Osteoblast (primary cell): Measurements from ENCODE around the gene PTGES2. TPM values are rescaled to one million over a fixed set of nuclear protein-coding genes. Genes with fewer than 3 reads are reported as not detected.

Source experiments
- DNase-seq: peaks from one replicate; pipeline ENCODE4 v3.0.0; 2011; ENCODE audit warnings: low spot score, mixed read lengths; ENCODE audit not compliant: insufficient read length; ENCODE audit errors: missing footprints
- H2AFZ ChIP-seq: 2 replicates; pipeline ENCODE4 v1.6.0; 2011; ENCODE audit warnings: mild to moderate bottlenecking, low read length
- H3K27ac ChIP-seq: 2 replicates; pipeline ENCODE4 v1.5.1; 2011; ENCODE audit warnings: mild to moderate bottlenecking, low read depth, low read length, moderate library complexity
- H3K27me3 ChIP-seq: 2 replicates; pipeline ENCODE4 v1.6.0; 2012; ENCODE audit warnings: mild to moderate bottlenecking, control low read depth, inconsistent platforms, low read length, moderate library complexity; ENCODE audit not compliant: insufficient read depth
- H3K36me3 ChIP-seq: 2 replicates; pipeline ENCODE4 v1.5.1; 2011; ENCODE audit warnings: mild to moderate bottlenecking, low read length, control low read depth, moderate library complexity; ENCODE audit not compliant: insufficient read depth
- H3K4me1 ChIP-seq: 2 replicates; pipeline ENCODE4 v1.5.1; 2011; ENCODE audit warnings: mild to moderate bottlenecking, low read length, control low read depth, moderate library complexity; ENCODE audit not compliant: insufficient read depth
- H3K4me2 ChIP-seq: 2 replicates; pipeline ENCODE4 v1.6.0; 2011; ENCODE audit warnings: mild to moderate bottlenecking, low read length; ENCODE audit not compliant: insufficient read depth
- H3K4me3 ChIP-seq: fragments of 200-600 bp; sonication (generic); 3 replicates; pipeline ENCODE4 v1.5.1; 2012; ENCODE audit warnings: mild to moderate bottlenecking, low read length, inconsistent platforms; ENCODE audit not compliant: insufficient read depth
- H3K79me2 ChIP-seq: 2 replicates; pipeline ENCODE4 v1.6.0; 2012; ENCODE audit warnings: mild to moderate bottlenecking, low read length, control low read depth, inconsistent platforms; ENCODE audit not compliant: insufficient read depth
- H3K9me3 ChIP-seq: 2 replicates; pipeline ENCODE4 v1.5.1; 2011; ENCODE audit warnings: low read depth, low read length, control low read depth
- H4K20me1 ChIP-seq: 2 replicates; pipeline ENCODE4 v1.6.0; 2012; ENCODE audit warnings: mild to moderate bottlenecking, low read length, control low read depth; ENCODE audit not compliant: insufficient read depth
- CTCF ChIP-seq: IDR thresholded peaks from 2 replicates; pipeline ENCODE4 v1.5.1; 2011; ENCODE audit warnings: mild to moderate bottlenecking, low read depth, low read length, moderate library complexity; ENCODE audit errors: extremely low read depth
- total RNA-seq: library from RNA; depleted of rRNA; stranded (reverse); fragments of >200 nt; gene quantifications from 2 replicates; pipeline ENCODE4 v1.2.3, GENCODE V29; 2012

The PTGES2 gene
- total RNA-seq, 1 donor: 50.3 TPM

DNA sequence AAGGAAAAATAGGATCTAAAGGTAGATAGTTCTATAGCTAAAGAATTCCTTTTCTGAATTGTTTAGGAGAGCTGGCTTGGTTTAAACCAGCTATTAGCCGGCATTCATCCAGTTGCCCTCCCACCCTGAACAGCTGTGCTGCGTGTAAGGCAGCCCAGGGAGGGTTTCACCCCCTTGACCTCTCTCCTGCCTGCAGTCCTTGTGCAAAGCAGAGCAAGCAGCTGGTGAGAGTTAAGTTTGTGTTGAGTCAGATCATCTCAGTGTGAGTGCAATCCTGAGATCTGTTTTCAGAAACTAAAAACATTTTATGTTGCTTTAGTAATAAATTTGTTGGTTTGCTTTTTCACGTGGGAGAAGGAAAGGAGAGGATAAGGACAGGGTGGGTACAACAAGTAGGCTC, 46.5 kb downstream of the PTGES2 start:
- Histone ChIP-seq H3K36me3 (no peaks in the 10 kb centered on the region), H3K27ac (peak overlapping the region; percentile 82), H3K27me3 (no peaks in the 10 kb centered on the region), H3K4me3 (no peak overlapping the region), H3K79me2 (peaks cover 63% of the 10 kb centered on the region), H4K20me1 (peaks cover 7% of the 10 kb centered on the region), H3K4me1 (peaks cover 38% of the 10 kb centered on the region), H3K9me3 (no peaks in the 10 kb centered on the region), H2AFZ (no peak overlapping the region), H3K4me2 (peak overlapping the region; percentile 48)
- peak; percentile 98 for DNase-seq
- no peak for TF ChIP-seq CTCF

DNA sequence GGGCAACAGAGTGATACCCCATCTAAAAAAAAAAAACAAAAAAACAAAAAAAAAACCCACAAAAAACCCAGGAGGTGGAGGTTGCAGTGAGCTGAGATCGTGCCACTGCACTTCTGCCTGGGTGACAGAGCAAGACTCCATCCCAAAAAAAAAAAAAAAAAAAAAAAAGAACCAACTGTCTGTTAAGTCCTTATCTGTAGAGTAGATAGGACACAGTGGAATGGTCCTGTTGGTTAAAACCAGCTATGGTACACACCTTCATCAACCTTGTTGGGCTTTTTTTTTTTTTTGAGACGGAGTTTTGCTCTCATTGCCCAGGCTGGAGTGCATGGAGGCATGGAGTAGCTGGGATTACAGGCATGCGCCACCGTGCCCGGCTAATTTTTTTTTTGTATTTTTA, 47.3 kb downstream of the PTGES2 start:
- H3K9me3 ChIP-seq: no peaks in the 10 kb centered on the region
- no peak overlapping the region for H2AFZ ChIP-seq
- DNase-seq: no peak
- peaks cover 38% of the 10 kb centered on the region for H3K4me1 ChIP-seq
- no peak for TF ChIP-seq CTCF
- no peak overlapping the region for H3K4me2 ChIP-seq
- H3K4me3 ChIP-seq: no peak overlapping the region
- H4K20me1 ChIP-seq: peaks cover 7% of the 10 kb centered on the region
- no peaks in the 10 kb centered on the region for H3K27me3 ChIP-seq
- H3K27ac ChIP-seq: peak overlapping the region; percentile 82
- H3K36me3 ChIP-seq: no peaks in the 10 kb centered on the region
- H3K79me2 ChIP-seq: peaks cover 64% of the 10 kb centered on the region

DNA sequence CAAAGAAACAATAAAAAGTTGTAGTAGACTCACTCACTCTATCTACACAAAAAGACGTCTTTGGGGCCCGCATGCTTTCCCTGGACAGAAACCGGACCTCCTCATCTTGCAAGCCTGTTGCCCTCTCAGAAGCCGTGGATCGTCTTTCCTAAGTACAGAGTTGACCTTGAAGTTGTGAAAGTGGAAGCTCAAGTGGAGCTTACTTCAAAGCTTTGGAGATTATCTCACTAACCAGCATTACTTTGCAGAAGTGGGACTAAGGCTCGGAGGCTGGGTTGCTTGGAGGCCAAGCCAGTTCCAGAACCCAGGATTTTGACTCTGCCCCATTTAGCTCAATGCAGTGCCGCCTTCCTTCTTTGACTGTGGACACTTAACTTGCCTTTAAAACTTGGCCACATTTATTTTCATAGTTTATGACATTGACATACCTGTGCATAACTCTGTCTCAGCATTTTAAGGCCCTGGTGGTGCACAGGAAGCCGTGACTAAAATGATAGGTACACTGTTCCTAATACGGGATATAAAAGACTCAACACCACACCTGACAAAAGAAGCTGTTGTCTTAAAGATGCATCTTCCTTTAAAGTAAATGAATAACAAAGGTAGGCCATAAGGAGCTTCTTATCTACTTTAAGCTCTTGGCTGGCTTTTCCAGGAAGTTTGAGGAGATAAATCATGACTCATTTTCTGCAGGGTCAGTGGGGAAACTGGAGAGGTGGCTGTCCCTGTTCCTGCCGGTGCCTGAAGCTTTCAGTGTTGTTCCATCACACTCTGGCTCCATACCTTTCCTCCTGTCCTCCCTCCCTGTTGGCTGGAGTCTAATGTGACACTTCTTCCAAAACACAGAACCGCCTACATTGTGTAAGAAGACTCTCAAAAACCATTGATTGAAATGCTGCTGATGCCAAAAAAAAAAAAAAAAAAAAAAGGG, 48.8 kb downstream of the PTGES2 start:
- Histone ChIP-seq H3K4me3 (no peak overlapping the region), H3K9me3 (no peaks in the 10 kb centered on the region), H3K4me1 (peaks cover 35% of the 10 kb centered on the region), H3K79me2 (peaks cover 70% of the 10 kb centered on the region), H3K27ac (no peak overlapping the region), H4K20me1 (peaks cover 7% of the 10 kb centered on the region), H3K36me3 (no peaks in the 10 kb centered on the region), H2AFZ (no peak overlapping the region), H3K4me2 (no peak overlapping the region), H3K27me3 (no peaks in the 10 kb centered on the region)
- peak; percentile 83 for DNase-seq
- TF ChIP-seq CTCF: no peak

DNA sequence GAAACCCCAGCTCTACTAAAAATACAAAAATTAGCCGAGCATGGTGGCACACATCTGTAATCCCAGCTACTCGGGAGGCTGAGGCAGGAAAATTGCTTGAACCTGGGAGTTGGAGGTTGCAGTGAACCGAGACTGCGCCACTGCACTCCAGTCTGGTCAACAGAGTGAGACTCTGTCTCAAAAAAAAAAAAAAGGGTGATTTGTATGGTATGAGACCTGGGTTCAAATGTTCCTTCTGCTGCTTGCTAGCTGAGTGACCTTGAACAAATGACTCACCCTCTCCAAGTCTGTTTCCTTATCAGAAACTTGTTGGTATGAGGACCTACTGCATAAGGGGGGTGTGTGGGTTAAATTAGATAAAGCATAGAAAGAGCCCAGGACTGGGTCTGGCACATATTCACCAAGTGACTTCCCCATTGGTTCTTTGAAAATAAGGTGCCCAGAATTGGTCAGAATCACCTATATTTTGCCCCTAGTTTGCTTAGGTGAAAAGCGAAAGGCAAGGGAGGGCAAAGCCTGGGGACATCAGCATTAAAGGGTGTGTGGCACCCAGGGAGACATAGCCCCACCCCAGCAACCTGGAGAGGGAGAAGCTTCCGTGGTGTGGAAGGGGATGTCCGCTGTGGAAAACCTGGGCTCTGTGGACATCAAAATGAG, 49.6 kb downstream of the PTGES2 start:
- H3K4me2 ChIP-seq: no peak overlapping the region
- no peaks in the 10 kb centered on the region for H3K27me3 ChIP-seq
- no peak overlapping the region for H3K27ac ChIP-seq
- no peak overlapping the region for H3K4me3 ChIP-seq
- DNase-seq: no peak
- no peak for TF ChIP-seq CTCF
- no peaks in the 10 kb centered on the region for H3K9me3 ChIP-seq
- H2AFZ ChIP-seq: no peak overlapping the region
- H3K4me1 ChIP-seq: peaks cover 42% of the 10 kb centered on the region
- H4K20me1 ChIP-seq: peaks cover 7% of the 10 kb centered on the region
- H3K79me2 ChIP-seq: peaks cover 75% of the 10 kb centered on the region
- no peaks in the 10 kb centered on the region for H3K36me3 ChIP-seq
